Measurements from ENCODE around the gene DZIP3.

DZIP3 gene, protein sequence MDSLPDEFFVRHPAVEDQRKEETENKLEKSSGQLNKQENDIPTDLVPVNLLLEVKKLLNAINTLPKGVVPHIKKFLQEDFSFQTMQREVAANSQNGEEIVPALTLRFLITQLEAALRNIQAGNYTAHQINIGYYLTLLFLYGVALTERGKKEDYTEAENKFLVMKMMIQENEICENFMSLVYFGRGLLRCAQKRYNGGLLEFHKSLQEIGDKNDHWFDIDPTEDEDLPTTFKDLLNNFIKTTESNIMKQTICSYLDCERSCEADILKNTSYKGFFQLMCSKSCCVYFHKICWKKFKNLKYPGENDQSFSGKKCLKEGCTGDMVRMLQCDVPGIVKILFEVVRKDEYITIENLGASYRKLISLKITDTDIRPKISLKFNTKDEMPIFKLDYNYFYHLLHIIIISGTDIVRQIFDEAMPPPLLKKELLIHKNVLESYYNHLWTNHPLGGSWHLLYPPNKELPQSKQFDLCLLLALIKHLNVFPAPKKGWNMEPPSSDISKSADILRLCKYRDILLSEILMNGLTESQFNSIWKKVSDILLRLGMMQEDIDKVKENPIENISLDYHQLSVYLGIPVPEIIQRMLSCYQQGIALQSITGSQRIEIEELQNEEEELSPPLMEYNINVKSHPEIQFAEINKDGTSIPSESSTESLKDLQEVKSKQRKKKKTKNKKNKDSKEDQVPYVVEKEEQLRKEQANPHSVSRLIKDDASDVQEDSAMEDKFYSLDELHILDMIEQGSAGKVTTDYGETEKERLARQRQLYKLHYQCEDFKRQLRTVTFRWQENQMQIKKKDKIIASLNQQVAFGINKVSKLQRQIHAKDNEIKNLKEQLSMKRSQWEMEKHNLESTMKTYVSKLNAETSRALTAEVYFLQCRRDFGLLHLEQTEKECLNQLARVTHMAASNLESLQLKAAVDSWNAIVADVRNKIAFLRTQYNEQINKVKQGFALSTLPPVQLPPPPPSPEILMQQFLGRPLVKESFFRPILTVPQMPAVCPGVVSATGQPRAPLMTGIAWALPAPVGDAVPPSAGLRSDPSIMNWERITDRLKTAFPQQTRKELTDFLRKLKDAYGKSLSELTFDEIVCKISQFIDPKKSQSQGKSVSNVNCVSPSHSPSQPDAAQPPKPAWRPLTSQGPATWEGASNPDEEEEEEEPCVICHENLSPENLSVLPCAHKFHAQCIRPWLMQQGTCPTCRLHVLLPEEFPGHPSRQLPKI

DNA sequence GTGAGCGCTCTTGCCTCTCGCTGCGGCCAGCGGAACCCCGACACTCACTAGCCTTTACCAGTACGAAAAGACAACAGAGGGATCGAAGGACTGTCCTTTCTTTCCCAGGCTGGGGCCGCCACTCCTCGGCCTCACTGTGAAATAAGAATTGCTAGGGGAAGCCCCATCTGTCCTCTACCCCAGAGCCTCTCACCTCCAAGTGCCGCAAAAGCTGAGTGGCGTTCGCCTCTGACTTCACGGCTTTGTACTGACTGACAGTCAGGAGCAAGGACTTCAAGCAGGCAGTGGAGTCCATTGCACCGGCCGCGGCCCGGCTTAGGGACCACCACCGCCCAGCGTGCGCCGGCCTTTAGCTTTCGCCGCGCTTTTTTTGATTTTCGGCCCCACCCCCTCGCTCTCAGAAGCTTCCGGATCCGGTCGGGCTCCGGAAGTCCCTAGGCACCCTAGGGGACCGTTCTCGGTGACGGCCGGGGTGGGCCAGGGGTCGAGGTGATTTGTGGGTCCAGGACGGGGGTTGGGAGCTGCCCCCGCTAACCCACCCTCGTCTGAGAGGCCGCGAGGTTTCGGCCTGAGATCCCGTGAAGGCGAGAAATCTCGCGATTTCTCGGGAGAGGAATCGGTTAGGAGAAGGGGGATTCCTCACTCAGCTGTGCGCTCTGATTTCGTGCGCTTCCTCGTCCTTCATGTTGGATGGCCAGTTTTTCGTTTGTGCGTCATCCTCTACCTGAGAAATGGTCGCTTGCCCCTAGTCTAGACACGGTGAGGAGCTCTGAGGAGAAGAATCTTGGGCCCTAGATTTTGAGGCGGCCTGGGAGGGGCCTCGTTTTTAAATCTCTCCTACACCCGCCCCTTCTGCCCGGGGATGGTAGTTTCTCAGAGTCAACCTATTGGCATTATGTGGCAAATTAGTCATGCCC is at the start of gene DZIP3, which contains the start of gene CIP2A:
Gene DZIP3 (plus strand): TSS at position 642 of the 917 bp plus-strand sequence. CDS start 15,685 bp downstream, outside the sequence.
Gene CIP2A (minus strand): TSS at position 358 of the 917 bp plus-strand sequence. CDS start 63 bp downstream, at position 295.
- DNase-seq, result peak; percentile 83

DNA sequence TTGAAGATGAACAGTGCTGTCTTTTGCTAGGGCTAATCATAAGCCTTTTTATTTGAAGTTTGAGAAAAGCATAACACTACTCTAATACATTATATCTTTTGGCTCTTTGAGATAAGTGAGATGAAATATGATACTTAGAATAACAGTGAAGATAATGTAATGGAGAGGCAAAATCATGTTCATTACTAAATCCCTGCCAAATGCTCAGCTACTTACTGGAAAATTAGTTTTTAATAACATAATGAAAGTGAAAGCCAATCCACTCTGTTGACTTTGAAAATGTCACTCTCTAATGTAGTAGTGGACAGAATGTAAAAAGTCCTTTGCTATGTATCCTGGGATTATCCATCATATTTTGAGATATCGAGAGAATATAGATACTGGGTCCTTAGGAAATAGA is 43.3 kb upstream of the DZIP3 start:
- DNase-seq, result no peak

DNA sequence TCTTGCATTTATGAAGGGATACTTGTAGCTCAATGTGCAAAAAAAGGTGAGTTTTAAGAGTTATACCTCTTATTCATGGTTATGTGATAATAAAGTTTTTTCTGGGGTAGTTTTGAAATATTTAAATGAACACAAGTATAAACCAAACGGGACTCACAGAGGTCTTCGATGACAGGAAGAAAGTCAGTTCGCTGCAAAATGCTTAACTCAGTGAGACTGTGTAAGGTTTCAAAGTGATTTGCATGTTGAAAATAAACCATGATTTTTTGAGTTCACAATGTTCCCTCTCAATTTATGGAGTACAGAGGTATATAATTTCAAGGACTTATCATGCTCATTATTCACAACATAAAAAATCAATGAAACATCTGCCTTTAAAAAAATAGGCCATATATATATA is 42.8 kb upstream of the DZIP3 start:
- DNase-seq, result no peak

- no peak for DNase-seq
Measured at GRCh38 chr3:108548304-108548703, 41.2 kb upstream of the DZIP3 start.

DNA sequence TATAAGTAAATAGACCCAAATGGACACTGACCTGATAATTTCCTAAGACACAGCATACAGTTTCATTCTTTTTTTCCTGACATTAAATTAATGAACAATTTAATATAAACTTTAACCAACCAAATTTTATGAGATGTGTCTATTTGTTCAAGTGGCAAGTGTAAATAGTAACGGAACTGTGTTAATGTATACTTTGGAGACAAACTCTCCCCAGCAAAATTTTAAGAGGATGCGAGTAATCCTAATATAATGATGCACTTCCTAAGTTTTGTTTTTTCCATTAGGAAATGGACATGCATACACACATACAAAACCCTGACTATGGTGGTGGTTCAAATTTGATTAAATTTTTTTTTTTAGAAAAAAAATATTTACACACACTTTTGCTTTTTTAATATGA is 40.6 kb upstream of the DZIP3 start:
- DNase-seq, result no peak

DNA sequence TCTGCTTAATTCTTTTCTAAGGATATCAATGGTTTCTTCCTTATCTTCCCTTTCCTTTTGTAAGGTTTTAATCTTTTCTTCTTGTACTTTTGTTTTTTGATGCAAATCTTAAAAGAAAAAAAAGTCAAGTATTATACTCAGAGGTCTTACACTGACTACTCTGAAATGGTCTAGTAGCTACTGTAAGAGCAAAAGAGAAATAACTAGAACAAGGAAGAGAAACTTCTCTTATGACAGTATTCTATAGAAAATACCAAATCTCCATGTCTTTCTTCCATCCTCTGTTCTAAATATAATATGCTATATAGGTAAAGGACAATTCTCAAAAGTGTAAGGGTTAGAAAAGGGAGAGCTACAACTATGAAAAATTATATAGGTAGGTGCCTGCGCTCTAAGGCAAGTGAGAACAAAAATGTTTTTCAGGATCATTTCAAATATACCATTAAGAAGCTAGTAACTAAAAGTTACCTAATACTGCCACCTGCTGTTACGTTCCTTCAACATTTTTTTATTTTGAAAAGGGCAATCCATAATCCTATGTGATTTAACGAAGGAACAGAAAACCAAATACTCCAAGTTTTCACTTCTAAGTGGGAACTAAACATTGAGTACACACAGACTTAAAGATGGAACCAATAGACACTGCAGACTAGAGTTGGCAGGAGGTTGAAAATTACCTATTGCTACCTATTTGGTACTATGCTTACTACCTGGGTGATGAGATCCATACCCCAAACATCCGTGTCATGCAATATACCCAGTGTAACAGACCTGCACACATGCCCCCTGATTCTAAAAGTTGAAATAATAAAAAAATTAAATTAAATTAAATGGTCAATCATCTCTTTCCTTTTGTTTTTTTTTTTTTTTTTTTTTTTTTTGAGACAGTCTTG is 37.0 kb upstream of the DZIP3 start:
- DNase-seq, result peak; percentile 31

DNA sequence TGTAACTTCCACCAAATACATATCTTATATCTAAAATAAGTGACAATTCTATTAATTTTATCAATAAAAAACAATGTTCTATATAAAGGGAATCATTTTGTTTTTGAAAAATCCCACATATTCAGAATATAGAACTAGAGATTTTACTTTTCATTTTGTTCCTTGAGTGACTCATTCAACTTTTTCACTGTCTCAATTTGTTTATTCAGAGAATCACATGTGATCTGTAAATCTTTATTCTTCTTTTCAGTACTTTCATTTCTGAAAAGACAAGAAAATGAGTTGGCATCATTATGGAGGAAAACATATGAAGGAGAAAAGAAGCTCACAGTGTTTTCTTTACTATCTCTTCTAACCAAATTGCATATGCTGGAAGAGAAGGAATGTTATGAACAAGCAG is 35.3 kb upstream of the DZIP3 start:
- no peak for DNase-seq

- no peak for DNase-seq
Measured at GRCh38 chr3:108554913-108555571, 34.5 kb upstream of the DZIP3 start.

- DNase-seq, result no peak
Measured at GRCh38 chr3:108555966-108556581, 33.4 kb upstream of the DZIP3 start.

GRCh38 chr3:108562565-108562964 is 27.0 kb upstream of the DZIP3 start:
- DNase-seq, result no peak

GRCh38 chr3:108564564-108564963 is 25.0 kb upstream of the DZIP3 start:
- DNase-seq, result no peak

- DNase-seq, result no peak
Measured at GRCh38 chr3:108565506-108565905, 24.0 kb upstream of the DZIP3 start.

DNA sequence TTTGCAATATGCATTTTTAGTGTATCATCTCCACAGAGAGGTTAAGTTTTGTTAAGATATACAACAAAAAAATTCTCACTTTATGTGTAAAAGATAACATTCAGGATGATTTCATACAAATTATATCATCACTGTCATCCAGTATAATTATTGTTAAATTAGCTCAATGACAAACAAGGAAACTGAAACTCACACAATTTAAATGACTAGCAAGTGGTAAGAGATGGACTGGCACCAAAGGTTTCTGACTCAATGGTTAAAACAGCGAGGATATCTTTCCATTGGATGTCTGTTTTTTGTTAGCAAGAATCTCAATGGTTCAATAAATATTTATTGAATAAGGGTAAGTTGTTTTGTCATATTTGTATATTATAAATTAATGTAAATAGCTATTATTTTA is 22.9 kb upstream of the DZIP3 start:
- DNase-seq, result no peak

DNA sequence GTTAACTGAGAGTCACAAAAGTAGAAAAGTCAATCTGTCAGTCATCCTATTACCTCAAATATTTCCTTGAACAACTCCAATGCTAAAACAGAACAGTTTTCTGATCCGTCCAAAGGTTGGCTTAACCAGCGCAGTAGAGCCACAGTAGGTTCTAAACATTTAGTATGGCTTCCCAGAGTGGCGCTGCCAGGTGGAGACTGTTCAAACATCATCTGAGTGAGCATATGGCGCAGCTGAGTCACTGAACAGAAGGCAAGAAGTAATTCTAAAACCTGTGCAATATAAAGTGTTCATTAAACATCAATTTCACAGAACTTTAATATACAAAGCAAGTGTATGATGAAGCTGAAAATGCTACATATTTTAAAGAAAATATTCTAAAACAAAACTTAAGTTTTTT is 20.2 kb upstream of the DZIP3 start:
- DNase-seq, result no peak

GRCh38 chr3:108578064-108578463 is 11.5 kb upstream of the DZIP3 start:
- no peak for DNase-seq

DNA sequence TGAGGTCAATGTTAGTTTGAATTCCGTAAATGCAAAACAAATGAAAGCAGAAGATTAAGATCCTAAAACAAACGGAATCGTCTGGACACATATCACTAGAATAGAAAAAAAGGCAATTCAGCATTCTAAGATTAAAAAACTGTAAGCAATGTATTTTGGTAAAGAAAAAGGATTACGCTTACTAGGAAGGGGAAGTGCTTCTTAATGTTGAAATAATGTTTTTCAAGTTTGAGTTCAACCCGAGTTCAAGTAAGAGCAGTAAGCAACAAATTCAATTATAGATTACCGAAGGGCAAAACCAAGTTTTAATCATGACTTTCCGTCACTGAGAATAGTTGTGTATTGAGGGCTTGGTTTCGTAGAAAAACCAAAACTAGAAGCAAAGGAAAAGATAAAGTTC is 921 bp upstream of the DZIP3 start:
- DNase-seq, result no peak

DNA sequence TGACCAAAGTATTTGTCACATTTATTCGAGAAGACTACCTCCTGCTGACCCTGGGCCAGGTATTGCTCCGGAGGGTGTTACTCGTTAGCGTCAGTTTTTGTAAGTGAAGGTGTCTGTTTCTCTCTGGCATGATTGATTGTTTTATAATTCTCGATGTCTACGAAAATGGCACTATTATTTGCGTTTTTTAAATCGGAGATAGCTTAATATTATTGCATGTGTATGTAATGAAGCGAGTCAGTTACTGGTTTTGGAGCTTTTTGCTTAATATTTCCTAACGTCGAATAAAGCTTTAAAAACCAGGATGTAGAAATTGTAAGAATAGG is 439 bp downstream of the DZIP3 start:
- no peak for DNase-seq

DNA sequence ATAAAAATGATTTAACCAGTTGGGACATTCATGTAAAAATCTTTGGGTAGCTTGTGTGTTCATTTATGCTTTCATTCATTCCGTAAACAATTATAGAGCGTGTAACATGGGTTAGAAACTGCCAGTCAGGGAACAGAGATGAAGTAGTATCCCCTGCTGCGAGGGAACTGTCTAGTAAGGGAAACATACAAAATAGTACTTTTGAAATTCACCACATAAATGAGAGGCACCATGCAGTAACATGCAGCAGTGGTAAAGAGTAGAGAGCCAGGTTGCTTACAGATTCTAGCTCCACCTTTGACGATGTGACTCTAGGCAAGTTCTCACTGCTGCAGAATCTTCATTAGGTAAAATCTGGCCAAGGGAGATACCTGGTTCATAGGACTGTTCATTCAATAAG is 938 bp downstream of the DZIP3 start:
- DNase-seq, result no peak

DNA sequence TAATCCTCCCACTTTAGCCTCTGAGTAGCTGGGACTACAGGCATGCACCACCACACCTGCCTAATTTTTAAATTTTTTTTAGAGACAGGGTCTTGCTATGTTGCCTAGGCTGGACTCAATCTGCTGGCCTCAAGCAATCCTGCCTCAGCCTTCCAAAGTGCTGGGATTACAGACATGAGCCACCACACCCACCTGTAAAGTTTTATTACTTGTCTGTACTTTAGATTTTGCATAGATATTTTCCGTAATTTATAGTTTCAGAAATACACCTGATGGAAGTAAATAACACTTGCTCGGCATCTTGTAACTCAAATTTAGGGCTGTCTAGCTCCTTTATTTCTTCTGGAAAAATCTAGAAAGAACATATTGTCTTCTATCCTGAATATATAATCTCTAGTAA is 5.8 kb downstream of the DZIP3 start:
- DNase-seq, result no peak

DNA sequence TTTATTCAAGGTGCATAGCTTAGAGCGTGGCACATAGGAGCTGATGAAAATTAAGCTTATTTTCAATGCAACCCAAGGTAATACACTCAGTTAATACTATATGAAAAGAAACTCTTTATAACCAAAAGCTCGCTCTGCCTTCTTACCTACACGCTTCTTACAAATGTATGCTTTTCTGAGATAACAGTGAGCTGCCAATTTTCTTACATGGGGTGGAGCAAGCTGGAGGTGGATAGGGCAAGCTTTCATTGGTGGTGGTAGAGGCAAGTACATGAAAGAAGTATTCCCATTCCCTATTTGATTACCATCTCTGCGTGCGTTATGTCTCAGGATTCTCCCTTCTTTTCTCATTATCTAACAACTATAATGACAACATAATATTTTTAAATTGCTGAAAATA is 8.9 kb downstream of the DZIP3 start:
- DNase-seq, result no peak
